ENCODE data around the gene COLQ.

The COLQ gene

GRCh38 chr3:15409774-15410173 is 111.7 kb downstream of the COLQ start:
- DNase-seq: no peak

GRCh38 chr3:15409239-15409638 is 112.3 kb downstream of the COLQ start:
- DNase-seq: no peak

GRCh38 chr3:15405448-15406050 is 116.0 kb downstream of the COLQ start:
- no peak for DNase-seq

GRCh38 chr3:15404767-15405166 is 116.7 kb downstream of the COLQ start:
- DNase-seq: no peak

GRCh38 chr3:15403965-15404364 is 117.5 kb downstream of the COLQ start:
- DNase-seq: no peak

GRCh38 chr3:15403495-15403894 is 118.0 kb downstream of the COLQ start:
- DNase-seq: no peak

GRCh38 chr3:15401936-15402335 is 119.6 kb downstream of the COLQ start:
- DNase-seq: no peak

Data from NCI-H1417 treated with DMSO at 0.1 percent for 48 hours (cell line).